HG02571 (cell line): ENCODE measurements around the gene SH3BP4.
"Not testable (repeated sequence)": the region's sequence is repeated elsewhere in the genome, so short reads cannot be mapped to it uniquely, and the experiment has no call there.

Source experiments
- ATAC-seq: cut with Tn5 transposase; IDR thresholded peaks from one replicate; pipeline ENCODE4 v1.9.1; 2021; ENCODE audit warnings: mild to moderate bottlenecking, moderate library complexity; ENCODE audit not compliant: unreplicated experiment

The SH3BP4 gene

GRCh38 chr2:235052514-235053354, 100.9 kb downstream of the SH3BP4 start:
- ATAC-seq: no peak

GRCh38 chr2:235053651-235054050, 101.8 kb downstream of the SH3BP4 start:
- no peak for ATAC-seq

DNA sequence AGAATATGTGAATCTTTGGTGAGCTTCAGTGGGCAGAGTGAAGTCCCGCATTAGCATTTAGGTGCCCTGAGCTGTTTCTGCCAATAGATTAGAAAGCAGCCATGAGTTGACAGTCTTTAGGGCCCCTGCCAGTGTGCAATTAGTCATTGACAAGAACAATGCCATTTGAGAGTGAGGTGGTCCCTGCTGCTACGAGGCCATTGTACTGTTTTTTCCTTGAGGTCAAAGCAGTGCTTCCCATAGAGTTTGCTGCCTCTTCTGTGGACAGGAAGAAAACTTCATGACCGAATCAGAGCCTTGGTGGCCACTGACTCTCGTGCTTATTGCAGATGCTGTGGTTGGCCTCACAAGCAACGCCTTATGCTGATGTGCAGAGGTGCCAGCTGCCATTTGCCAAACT, 102.7 kb downstream of the SH3BP4 start:
- no peak for ATAC-seq

- no peak for ATAC-seq
Measured at GRCh38 chr2:235054919-235055318, 103.1 kb downstream of the SH3BP4 start.

- ATAC-seq: no peak
Measured at GRCh38 chr2:235055891-235056516, 104.2 kb downstream of the SH3BP4 start.

- ATAC-seq: no peak
Measured at GRCh38 chr2:235056768-235057167, 105.0 kb downstream of the SH3BP4 start.

DNA sequence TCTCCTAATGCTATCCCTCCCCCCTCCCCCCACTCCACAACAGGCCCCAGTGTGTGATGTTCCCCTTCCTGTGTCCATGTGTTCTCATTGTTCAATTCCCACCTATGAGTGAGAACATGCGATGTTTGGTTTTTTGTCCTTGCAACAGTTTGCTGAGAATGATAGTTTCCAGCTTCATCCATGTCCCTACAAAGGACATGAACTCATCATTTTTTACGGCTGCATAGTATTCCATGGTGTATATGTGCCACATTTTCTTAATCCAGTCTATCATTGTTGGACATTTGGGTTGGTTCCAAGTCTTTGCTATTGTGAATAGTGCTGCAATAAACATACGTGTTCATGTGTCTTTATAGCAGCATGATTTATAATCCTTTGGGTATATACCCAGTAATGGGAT, 105.8 kb downstream of the SH3BP4 start:
- not testable (repeated sequence) for ATAC-seq

GRCh38 chr2:235059161-235059560, 107.3 kb downstream of the SH3BP4 start:
- no peak for ATAC-seq

GRCh38 chr2:235061656-235062055, 109.8 kb downstream of the SH3BP4 start:
- no peak for ATAC-seq

DNA sequence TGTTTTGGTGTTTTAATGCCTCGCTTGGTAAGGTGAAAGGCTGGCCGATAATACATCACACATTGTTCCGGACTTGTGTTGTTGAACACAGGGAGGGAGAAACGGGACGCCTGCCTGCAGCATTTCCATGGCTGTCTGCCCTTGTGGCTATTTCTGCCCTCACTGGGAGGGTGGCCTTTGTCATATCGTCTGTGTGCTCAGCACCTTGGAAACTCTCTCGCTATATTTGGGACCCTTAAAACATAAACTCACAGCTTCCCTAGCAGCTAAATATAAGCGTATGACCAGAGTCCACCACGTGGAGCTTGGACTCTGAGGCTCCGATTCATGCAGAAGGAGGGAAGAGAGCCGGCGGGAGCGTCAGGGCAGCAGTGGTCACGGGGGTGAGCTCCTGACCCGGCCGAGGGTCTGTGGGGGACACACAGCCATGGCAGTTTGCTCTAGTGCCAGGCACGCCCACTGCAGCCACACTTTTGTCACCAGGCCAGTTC, 111.7 kb downstream of the SH3BP4 start:
- no peak for ATAC-seq

DNA sequence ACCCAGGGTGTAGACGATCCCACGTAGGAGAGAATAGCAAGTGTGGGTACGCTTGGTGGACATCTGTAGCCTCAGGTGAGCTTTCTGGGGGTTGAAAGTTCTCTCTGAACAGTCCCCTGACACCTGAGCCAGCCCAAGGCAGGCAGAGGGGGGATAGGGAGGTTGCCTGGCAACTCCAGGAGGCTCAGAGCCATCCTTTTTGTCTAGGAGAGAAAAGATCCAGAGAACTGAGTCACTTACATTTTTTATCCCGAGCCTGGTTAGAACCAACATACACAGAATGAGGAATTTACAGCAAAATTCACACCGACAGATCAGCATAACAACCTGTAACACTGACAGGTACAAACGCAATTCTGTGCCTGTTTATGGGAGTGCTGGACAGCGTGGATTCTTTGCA, 113.2 kb downstream of the SH3BP4 start:
- ATAC-seq: no peak

DNA sequence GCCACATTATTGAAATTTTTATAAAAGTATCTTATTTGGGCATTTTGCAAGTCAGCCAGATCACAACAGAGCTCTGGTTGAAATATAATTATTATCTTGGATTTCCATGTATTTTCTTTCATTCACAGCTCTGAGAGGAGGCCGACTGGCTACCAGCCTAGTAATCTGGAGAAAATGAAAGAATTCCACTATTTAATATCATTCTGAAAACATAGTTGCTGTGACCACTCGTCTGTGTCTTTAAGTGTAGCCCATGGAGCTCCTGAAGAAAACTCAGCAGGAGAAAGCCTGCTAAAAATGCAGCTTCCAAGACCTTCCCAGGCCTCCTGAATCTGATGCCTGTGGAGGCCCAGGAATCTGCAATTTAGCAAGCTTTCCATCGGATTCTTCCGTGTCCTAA, 114.7 kb downstream of the SH3BP4 start:
- no peak for ATAC-seq

DNA sequence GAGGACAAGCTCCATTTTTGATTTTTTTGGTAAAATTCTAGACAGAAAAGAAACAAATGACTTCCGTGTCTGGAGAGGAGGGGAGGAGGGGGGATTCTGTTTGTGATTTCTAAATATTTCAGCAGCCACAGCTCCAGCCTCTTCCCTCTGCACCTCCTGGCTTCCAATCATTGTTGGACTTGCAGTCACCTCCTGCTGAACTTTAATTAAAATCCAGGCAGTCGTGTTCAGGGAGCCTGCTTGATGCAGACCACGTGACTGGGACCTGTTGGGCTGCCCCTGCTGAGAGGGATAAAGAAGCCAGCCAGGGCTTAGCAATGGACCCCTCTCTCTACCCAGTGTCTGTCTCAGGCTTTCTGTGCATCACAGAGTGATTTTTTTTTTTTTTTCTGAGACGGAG, 115.1 kb downstream of the SH3BP4 start:
- no peak for ATAC-seq

- no peak for ATAC-seq
Measured at GRCh38 chr2:235068701-235069100, 116.9 kb downstream of the SH3BP4 start.

GRCh38 chr2:235070063-235070706, 118.4 kb downstream of the SH3BP4 start:
- ATAC-seq: no peak

DNA sequence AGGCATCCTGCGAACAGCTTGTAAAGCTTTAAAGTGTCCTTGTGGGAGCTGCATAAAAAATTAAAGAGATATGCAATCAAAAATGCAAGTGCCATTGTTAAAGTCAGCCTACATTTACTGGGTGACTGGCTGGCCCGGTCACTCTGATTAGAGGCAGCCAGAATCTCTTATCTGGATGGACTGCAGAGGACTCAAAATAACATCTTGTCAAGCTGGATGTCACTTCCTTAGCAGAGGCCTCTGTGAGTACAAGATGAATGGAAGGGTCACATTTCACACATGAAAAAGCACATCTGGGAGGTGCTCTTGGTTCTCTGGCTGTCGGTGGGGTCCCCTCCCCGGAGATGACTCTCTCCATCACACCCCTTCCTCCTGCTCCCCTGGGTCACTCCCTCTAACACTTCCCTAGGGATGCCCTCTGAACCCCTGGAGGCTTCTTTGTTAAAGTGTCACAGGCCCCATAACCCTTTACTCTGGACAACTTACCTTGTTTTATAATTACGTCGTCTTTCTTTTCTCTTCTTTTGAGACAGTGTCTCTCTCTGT, 122.1 kb downstream of the SH3BP4 start:
- ATAC-seq: no peak

DNA sequence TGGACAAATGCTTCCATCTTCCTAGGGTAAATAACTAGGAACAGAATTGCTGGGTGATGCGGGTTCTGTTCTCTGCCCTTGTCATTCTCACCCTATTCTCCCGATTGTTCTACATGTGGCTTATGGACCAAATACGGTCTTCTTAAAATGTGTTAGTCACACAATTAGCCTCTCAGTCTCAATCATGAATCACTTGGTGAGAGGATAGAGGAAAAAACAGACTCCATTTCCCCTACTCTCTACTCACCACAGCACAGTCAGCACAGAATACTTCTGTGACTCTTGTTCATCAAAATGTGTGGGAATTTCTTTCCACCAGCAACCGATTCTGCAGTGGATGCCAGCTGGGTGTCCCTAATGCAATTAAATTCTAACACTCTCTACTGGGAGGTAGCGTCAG, 125.2 kb downstream of the SH3BP4 start:
- ATAC-seq: no peak

DNA sequence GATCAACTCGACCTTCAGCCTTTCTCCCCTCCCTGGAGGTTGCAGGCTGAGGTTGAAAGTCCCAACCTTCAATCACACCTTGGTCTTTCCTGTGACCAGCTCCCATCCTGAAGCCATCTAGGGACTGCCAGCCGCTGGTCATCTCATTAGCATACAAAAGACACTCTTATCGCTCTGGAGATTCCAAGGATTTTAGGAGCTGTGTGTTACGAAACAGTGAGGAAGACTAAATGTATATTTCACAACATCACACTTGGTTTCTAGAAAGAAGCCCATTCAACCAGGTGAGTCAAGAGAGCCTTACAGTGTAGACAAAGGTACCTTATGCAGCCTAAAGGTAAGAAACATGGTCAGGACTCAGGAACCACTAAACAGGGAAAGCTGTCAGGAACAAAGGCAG, 126.4 kb downstream of the SH3BP4 start:
- ATAC-seq: no peak

DNA sequence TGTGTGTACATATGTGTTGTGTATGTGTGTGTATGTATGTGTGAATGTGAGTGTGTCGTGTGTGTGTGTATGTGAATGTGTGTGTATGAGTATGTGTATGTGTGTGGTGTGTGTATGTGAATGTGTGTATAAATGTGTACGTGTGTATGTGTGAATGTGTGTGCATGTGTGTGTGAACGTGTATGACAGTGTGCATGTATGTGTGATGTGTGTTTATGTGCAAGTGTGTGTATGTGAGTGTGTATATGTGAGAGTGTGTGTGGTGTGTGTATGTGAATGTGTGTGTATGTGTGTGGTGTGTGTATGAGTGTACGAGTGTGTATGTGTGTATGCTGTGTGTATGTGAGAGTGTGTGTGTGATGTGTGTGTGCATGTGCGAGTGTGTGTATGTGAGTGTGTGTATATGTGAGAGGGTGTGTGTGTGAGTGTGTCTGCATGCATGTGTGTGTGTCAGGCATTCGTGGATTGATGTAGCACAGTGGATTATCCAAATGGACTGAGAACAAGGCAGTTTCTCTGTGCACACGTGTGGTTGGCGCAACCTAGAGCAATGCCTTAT, 127.2 kb downstream of the SH3BP4 start:
- no peak for ATAC-seq

- ATAC-seq: no peak
Measured at GRCh38 chr2:235080101-235080500, 128.3 kb downstream of the SH3BP4 start.
